Colonic mucosa (tissue), 4 donors: ENCODE results near the gene VWCE. TPM values are rescaled to one million over a fixed set of nuclear protein-coding genes. Genes with fewer than 3 reads are reported as not detected.

Source experiments
- DNase-seq: peaks from one replicate; pipeline ENCODE4 v3.0.0-alpha.2; 2020
- H3K27ac ChIP-seq: fragments of 200-600 bp; one replicate; pipeline ENCODE4 v1.8.0; 2021
- H3K27me3 ChIP-seq: fragments of 200-600 bp; one replicate; pipeline ENCODE4 v1.8.0; 2021
- H3K36me3 ChIP-seq: fragments of 200-600 bp; one replicate; pipeline ENCODE4 v1.8.0; 2021
- H3K4me1 ChIP-seq: fragments of 200-600 bp; one replicate; pipeline ENCODE4 v1.8.0; 2021; ENCODE audit warnings: mild to moderate bottlenecking
- H3K4me3 ChIP-seq: fragments of 200-600 bp; one replicate; pipeline ENCODE4 v1.8.0; 2021
- H3K9ac ChIP-seq, 2 donors: one replicate each; pipeline ENCODE4 v1.7.0; 2013; ENCODE audit warnings: control low read depth in 2 of 2, low read depth in 2 of 2, low read length in 2 of 2
- H3K9me3 ChIP-seq: fragments of 200-600 bp; one replicate; pipeline ENCODE4 v1.8.0; 2021
- intact Hi-C: fragments of 100-400 bp; cut with DNase I; formaldehyde crosslinking; loops from one replicate; pipeline ENCODE4 v1.14.1; 2022
- total RNA-seq, 2 donors: library from RNA; stranded (reverse); fragmentation: NEBNext Ultra II Directional in 1 of 2; extraction: Animal tissue kit (Norgen Biotek cat#: 25700) in 1 of 2; gene quantifications; one replicate each; pipeline ENCODE4 v1.2.1, GENCODE V29; 2021
- TF ChIP-seq, protein P1 (sequence below): fragments of 200-600 bp; IDR thresholded peaks from one replicate; pipeline ENCODE4 v1.8.0; 2022; ENCODE audit warnings: antibody characterized with exemption, mild to moderate bottlenecking
- donor health status: healthy.
- donor health status: DM: no; HTN: no; CAD: no.
- donor health status: DM: no; HTN: no; CAD: no.

Gene VWCE
- total RNA-seq, 2 donors from 2014 or later, result 0.37 to 0.58 TPM

DNA sequence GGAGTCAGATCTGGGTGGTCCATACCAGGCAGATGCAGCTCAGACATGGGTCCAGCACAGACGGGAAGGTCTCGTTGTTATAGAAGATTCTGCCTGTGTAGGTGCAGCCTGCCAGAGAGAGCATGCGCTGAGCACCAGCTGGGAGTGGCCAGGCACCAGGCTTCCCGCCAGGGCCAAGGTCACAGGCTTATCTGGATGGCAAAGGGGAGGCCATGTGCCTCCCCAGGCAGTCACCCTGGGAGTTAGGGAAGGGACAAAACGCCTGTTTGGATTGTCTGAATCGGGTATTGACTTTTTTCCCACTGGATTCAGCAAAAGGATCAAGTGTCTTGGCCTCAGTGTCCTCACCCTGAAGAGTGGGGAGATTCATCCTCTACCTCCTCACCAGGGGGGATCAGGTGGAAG is 27.7 kb downstream of the VWCE start:
- Histone ChIP-seq H3K9me3 (no peaks in the 10 kb centered on the region), H3K27ac (no peak overlapping the region), H3K4me3 (no peak overlapping the region), H3K27me3 (no peaks in the 10 kb centered on the region), H3K36me3 (no peaks in the 10 kb centered on the region), H3K9ac (no peak overlapping the region), H3K4me1 (no peaks in the 10 kb centered on the region)
- peak; percentile 52 for DNase-seq
- intact Hi-C loops, result no loop called here
- TF ChIP-seq, protein P1, sequence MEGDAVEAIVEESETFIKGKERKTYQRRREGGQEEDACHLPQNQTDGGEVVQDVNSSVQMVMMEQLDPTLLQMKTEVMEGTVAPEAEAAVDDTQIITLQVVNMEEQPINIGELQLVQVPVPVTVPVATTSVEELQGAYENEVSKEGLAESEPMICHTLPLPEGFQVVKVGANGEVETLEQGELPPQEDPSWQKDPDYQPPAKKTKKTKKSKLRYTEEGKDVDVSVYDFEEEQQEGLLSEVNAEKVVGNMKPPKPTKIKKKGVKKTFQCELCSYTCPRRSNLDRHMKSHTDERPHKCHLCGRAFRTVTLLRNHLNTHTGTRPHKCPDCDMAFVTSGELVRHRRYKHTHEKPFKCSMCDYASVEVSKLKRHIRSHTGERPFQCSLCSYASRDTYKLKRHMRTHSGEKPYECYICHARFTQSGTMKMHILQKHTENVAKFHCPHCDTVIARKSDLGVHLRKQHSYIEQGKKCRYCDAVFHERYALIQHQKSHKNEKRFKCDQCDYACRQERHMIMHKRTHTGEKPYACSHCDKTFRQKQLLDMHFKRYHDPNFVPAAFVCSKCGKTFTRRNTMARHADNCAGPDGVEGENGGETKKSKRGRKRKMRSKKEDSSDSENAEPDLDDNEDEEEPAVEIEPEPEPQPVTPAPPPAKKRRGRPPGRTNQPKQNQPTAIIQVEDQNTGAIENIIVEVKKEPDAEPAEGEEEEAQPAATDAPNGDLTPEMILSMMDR, result no peak

GRCh38 chr11:61266602-61267001 is 28.5 kb downstream of the VWCE start:
- H3K36me3 ChIP-seq, result no peaks in the 10 kb centered on the region
- H3K9ac ChIP-seq, result no peak overlapping the region
- TF ChIP-seq, protein P1, result no peak
- no peak for DNase-seq
- no peaks in the 10 kb centered on the region for H3K9me3 ChIP-seq
- no peak overlapping the region for H3K27ac ChIP-seq
- no peaks in the 10 kb centered on the region for H3K27me3 ChIP-seq
- no peaks in the 10 kb centered on the region for H3K4me1 ChIP-seq
- intact Hi-C loops, result no loop called here
- H3K4me3 ChIP-seq, result no peak overlapping the region

- H3K4me3 ChIP-seq, result no peak overlapping the region
- no peaks in the 10 kb centered on the region for H3K36me3 ChIP-seq
- H3K27ac ChIP-seq, result no peak overlapping the region
- DNase-seq, result no peak
- intact Hi-C loops, result no loop called here
- no peaks in the 10 kb centered on the region for H3K4me1 ChIP-seq
- no peak overlapping the region for H3K9ac ChIP-seq
- no peaks in the 10 kb centered on the region for H3K27me3 ChIP-seq
- TF ChIP-seq, protein P1, result no peak
- no peaks in the 10 kb centered on the region for H3K9me3 ChIP-seq
Observed at GRCh38 chr11:61265357-61265756, 29.8 kb downstream of the VWCE start.

- Histone ChIP-seq H3K27ac (no peak overlapping the region), H3K36me3 (no peaks in the 10 kb centered on the region), H3K27me3 (no peaks in the 10 kb centered on the region), H3K4me1 (no peaks in the 10 kb centered on the region), H3K9me3 (no peaks in the 10 kb centered on the region), H3K4me3 (no peak overlapping the region), H3K9ac (no peak overlapping the region)
- intact Hi-C loops, result no loop called here
- TF ChIP-seq, protein P1, result no peak
- no peak for DNase-seq
Observed at GRCh38 chr11:61264795-61265194, 30.3 kb downstream of the VWCE start.

DNA sequence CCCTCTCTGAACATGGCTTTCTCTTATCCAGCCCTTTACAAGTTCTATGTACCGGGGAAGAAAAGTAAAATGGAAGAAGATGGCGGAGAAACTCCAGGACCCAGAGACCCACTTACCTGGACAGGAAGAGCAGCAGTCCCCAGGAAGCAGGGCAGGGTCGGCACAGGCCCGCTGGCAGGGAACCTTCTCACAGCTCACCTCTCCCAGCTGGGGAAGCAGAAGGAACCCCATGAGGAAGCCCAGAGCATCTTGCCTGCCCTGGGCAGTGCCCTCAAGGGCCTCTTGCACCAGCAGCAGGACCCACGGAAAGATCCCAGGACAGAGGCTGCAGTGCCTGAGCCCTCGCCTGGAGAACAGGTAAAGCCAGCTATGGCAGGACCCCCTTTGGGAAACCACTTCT is 30.7 kb downstream of the VWCE start:
- H3K27ac ChIP-seq, result no peak overlapping the region
- intact Hi-C loops, result no loop called here
- no peak overlapping the region for H3K9ac ChIP-seq
- no peaks in the 10 kb centered on the region for H3K36me3 ChIP-seq
- no peaks in the 10 kb centered on the region for H3K4me1 ChIP-seq
- H3K27me3 ChIP-seq, result no peaks in the 10 kb centered on the region
- H3K4me3 ChIP-seq, result no peak overlapping the region
- TF ChIP-seq, protein P1, result no peak
- H3K9me3 ChIP-seq, result no peaks in the 10 kb centered on the region
- DNase-seq, result no peak

GRCh38 chr11:61259363-61259762 is 35.8 kb downstream of the VWCE start:
- H3K4me1 ChIP-seq, result no peaks in the 10 kb centered on the region
- no peak overlapping the region for H3K4me3 ChIP-seq
- no peak for DNase-seq
- H3K27ac ChIP-seq, result no peak overlapping the region
- TF ChIP-seq, protein P1, result no peak
- H3K27me3 ChIP-seq, result no peaks in the 10 kb centered on the region
- no peak overlapping the region for H3K9ac ChIP-seq
- H3K9me3 ChIP-seq, result no peaks in the 10 kb centered on the region
- intact Hi-C loops, result loop anchor here (10.0 kb wide), 1 partner anchor 125 kb away; no protein-coding TSS in a partner anchor
- no peaks in the 10 kb centered on the region for H3K36me3 ChIP-seq
